Middle frontal gyrus (tissue), 1 donor: ENCODE measurements around the gene AP2B1.

Experiments
- DNase-seq: peaks from one replicate; pipeline ENCODE4 v3.0.0-alpha.2; 2015; ENCODE audit warnings: low spot score; ENCODE audit errors: extremely low spot score

Gene AP2B1

DNA sequence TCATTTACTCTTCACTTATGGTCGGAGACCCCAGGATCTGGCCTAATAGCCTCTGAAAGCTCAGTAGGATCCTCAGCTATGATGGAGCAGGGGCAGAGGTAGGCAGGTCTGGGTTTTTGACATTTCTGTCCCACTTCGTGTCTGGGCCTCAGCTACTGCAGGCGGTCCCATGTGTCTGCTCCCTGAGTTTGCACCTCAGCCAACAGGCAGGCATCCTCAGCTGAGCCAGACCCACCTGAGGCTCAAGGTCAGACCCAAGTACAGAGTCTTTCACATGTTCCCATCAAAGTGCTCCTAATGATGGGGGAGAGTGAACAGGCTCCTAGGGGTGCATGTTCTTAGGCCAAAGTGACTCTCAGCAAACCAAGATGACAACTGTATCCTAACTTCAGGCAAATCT is 141.4 kb downstream of the AP2B1 start:
- no peak for DNase-seq

DNA sequence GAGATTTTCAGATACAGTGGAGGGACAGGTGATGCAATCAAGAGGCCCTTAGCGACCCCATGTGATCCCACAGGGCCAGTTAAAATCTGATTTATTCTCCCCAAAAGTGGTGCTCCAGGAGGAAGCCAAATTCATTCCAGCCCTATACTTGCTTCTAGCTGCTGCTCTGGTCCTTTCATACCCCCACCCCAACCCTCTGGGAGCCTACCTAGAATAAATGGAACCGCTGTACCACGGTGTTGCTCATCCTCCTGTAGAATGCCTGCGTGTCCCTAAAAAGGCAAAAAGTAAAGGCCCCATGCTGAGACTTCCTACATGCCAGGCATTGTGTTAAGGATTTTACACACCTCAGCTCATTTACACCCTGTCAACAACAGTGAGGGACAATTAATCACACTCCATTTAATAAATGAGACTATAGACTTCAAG is 142.3 kb downstream of the AP2B1 start:
- DNase-seq, result no peak

DNA sequence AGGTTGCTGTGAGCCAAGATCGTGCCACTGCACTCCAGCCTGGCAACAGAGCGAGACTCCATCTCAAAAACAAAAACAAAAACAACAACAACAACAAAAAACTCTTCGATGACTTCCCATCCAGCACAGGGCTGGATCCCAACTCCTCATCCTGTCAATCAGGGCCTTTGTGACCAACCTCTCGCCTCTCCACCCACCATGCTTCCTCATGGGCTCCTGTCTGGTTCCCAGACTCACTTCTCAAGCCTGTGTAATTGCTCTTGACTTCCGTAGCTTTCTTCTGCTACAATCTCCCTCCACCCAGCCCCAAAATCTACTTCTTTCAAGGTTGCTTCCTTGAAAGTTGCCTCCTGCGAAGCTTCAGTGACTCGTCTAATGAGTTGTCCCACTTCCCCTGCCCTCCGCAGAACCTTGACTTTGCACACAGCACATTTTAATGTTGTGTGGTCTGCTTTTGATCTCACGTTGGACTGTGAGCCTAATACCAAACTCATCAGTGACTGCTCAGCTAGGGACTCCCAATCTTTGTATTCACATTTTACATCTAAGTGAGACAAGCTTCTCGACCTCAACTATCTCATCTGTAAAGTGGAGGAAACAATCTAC is 143.4 kb downstream of the AP2B1 start:
- no peak for DNase-seq

DNA sequence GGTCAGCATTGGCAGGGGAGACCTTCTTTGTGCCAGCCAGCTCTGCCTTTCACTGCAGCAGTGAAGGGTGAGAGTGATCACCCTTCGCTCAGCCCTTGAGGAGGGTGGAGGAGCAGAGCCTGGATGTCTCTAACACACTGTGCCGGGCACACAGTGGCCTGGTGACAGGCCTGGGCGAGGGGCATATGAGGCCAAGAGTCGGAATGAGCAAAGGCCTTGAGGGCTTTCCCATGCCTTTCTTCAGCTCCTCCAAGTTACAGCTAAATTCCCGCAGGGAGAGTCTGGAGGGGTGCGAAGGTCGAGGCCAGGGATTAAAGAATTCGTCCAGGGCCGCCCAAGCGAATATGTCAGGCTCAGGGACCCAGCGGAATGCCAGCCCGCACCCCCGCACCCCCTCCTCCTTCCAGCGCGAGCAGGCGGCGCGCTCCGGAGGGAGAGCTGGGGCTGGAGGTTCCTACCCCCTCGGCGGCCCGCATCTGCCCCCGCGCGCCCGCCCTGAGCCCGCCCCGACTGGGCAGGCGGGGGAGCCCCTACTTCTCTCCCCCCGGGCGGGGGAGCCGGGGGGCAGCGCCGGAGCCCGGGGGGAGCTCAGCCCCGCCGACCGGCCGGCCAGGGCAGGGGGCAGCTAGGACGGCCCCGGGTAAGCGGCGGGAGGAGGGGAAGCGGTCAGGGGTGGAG is 144.3 kb downstream of the AP2B1 start, which contains the start of gene RASL10B:
Gene RASL10B (plus strand): TSS at position 401 of the 678 bp plus-strand sequence. CDS start 3,546 bp downstream, outside the sequence.
- no peak for DNase-seq

DNA sequence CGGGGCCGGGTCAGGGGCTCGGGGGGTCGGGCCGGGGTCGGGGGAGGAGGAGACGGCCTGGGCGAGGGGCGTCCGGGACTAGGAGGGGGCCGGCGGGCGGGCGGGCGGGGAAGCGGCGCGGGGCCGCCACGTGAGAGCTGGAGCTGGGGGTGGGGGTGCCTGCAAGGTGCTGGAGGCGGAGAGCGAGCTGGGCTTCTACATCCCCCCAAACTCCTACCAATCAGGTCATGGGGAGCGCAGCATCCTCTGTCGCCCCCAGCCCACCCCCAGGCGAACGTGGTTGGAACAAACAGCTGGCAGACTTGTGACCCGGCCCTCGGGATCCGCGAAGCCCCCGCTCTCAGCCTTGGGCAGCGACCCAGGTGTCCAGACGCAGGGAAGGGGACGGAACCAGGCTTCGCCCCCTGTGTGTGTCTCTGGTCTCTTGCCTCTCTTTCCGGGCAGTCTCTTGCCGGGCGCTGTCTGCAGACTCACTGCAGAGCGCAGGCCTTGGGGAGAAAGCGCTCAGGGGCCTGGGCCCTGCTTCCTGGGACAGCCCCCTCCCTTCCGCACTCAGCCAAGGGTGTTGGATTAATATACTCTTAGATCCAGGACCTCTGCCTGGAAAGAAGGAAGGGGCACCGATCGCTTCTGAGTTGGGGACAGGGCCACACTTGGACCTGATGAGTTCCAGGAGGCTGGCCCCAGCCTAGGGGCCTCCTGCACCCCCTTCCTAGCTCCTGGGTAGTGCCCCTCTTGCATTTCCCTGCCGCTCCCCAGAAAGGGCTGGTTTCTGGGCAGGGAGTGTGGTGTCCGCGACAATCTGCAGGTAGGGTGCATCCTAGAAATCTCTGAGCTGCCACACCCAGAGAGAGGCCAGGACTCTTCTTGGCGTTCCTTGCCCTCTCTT is 145.0 kb downstream of the AP2B1 start:
- no peak for DNase-seq

DNA sequence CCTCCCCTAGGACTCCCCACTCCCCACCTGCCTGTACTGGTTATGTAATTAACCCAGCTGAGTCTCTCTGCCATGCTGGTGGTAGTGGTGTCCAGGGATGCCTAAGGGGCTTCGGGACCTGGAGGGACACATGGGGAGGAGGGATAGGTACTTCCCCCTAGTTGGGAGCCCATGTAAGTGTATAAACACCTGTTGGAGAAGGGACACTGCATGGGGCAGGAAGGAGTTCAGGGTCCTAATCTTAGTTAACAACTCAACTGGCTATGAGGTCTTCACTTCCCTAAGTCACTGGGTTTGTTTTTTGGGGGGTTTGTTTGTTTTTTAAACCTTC is 145.6 kb downstream of the AP2B1 start:
- no peak for DNase-seq

DNA sequence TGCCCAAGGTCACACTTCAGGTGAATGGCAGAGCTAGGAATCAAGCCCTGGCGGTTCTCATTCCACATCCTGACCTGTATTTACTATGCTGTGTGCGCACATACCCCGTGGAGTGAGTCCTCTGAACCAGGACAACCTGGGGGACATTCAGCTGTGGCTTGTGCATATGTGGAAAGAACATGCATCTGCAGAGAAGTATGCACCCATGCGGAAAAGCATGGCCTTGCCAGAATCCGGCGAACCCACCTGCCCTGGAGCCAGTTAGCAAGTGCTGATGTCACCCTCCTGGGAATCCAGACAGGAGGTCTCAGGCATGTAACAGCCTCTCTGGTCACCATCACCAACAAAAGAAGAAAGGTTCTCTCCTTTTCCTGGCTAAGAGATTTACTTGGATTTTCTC is 146.2 kb downstream of the AP2B1 start:
- no peak for DNase-seq

DNA sequence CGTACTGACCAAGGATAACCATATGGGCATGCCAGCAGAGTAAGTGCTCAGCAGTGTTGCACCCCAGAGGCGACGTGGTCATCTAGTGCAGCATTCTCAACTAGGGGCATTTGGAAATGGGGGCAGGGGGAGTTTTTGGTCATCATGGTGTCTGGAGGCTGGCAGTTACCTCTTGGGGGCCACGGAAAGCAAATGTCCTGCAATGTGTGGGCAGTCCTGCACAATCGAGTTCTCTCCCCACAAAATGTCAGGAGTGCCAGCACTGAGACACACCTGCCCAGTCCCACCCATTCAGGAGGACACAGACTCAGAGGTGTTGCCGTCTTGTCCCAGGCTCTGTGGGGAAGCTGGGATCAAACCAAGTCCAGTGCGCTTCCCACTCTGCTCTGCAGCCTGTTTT is 147.3 kb downstream of the AP2B1 start:
- no peak for DNase-seq

DNA sequence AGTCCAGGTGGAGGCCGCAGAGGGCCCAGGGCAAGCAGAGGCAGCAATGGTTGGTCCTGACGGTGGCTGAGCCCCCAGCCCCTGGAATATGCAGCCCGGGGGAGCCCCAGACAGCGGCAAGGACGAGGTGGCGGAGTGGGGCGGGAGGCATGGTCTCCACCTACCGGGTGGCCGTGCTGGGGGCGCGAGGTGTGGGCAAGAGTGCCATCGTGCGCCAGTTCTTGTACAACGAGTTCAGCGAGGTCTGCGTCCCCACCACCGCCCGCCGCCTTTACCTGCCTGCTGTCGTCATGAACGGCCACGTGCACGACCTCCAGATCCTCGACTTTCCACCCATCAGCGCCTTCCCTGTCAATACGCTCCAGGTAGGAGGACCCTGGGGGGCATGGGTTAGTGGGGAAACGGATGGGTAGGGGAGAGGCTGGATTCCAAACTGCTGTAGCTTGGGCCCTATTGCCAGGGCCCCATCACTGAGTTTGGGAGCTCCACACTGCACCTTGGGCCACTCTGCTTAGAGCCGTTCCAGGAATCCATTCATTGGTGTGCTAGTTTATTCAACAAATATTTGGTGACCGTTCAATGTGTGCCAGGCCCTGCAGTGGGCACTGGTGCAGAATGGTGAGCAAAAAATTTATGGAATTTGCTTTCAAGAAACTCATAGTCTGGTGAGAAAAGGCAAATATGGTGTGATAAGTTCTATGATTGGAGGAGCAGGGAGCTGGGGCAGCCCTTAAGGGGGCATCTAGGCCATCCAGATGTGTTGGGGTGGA is 148.1 kb downstream of the AP2B1 start:
- no peak for DNase-seq

DNA sequence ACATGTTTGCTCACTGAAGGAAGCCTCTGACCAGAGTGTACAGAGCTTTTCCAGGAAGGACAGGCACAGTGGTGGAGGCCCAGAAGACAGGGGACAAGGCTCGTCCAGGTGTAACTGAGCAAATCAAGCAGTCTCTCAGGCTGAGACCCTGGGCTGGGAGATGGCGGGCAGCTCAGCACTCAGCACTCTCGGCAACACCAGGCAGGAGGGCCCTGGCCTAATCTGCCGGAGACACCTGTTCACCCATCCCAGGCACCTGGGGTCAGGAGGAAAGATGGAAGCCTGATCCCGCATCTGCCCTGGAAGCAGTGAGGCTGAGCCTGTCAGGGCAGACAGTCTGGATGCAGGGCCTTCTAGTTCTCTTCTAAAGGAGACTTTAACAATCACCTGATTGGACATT is 149.1 kb downstream of the AP2B1 start:
- no peak for DNase-seq

DNA sequence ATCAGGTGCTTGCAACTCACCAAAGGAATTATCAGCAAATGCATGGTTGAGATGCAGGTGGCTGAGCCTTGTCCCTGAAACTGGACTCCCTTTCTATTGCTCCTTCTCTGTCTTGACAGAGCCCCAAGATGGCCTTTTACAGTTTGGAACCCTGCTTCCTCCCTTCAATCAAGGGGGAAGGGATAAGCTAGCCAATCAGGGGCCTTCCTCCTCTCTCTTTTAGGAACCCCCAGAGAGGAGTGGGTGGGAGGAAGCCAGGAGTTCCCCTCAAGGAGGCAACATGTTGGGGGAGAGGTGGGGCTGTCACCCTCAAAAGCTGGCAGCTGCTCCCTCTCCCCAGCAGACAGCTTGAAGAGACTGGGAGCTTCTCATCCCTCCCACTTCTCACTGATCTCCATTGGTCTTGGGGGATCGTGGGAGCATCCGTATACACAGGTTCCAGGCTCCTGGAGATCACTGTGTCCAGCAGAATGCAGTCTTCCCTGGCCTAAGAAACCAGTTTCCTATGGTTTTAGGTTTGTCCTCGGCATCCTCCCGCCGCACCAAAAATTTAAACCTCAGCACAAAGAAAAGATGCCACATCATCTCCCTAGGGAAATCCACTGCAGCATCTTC is 151.5 kb downstream of the AP2B1 start:
- no peak for DNase-seq

DNA sequence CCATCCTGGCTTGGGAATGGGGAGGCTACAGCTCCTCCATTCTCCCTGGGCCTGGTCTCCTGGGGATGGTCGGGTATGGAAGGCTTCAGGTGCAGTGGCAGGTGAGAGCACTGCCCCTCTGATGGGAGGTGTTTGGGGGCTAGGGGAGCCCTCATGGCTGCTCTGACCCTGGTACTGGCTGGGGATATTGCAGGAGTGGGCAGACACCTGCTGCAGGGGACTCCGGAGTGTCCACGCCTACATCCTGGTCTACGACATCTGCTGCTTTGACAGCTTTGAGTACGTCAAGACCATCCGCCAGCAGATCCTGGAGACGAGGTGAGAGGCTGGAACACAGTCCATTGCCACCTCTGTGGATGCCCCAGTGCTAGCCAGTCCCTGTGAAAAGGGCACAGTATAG is 153.1 kb downstream of the AP2B1 start:
- DNase-seq, result no peak

DNA sequence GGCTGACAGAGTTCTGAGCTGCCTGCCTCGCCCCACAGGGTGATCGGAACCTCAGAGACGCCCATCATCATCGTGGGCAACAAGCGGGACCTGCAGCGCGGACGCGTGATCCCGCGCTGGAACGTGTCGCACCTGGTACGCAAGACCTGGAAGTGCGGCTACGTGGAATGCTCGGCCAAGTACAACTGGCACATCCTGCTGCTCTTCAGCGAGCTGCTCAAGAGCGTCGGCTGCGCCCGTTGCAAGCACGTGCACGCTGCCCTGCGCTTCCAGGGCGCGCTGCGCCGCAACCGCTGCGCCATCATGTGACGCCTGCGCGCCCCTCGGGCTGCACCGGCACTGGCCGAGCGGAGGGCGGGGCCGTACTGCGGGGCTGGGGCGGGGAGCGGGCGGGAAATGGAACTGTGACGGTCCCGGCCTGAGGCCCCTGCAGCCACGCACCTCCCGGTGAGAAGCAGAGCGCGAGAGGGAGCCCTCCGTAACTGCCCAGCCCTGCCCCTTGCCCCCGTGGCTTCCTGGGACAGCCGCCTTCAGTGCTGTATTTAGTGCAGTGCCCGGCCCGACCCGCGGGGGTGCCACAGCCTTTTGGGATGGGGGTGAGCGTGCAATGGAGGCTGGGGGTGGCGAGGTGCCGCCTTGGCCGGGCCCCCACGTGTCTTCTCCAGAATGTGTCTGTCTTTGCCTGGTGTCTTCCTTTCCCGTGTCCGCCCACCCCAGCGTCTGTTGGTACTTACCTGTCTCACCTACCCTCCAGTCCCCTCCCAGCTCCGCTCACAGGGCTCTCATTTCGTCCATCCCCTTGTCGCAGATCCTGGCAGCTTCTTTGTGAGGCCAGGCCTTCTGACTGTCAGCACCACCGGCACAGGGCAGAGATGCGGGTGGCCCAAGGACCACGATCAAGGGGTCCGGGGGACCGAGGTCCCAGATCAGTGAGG is 154.1 kb downstream of the AP2B1 start:
- DNase-seq, result no peak

DNA sequence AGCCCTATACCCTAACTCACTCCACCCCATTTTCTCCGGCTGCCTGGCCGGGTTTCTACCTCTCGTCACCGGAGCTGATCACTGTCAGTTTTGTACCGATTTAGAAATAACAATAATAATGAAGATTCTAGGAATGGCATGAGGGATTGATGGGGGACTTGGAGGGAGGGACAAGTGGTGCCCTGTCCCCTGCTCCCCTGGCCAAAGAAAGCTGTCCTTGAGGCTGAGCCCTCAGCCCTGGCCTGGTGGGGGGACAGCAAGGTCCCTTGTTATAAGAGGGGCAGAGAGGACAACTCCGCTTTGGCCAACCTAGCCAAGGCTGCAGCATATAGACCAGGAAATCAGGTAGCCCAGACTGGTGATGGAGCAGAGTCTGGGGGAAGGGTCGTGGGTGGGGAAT is 155.4 kb downstream of the AP2B1 start:
- no peak for DNase-seq

DNA sequence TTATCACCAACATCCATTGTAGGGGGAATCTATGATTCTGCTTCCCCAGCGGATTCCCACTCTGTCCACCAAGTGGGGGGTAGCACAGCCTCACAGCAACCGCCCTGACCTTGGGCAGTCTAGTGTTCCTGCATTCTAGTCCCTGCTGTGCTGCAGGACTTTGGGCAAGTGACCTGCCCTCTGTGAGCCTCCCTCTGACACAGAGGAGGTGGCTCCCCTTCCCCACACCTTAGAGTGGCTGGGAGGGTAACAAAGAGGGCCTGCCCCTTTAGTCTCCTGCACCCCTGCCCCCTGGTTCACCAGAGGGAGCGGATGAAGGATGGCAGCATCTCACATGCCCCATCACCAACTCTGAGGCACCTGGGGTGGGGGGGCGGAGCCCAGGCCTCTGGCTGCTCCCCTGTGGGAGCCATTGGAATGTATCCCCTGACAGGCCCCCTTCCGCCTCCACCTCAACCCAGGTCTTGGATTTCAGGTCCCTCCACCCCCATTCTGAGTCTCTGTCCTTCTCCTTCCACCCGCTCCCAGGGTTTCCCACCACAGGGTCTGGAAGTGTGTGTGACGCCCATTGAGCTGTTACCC is 155.9 kb downstream of the AP2B1 start:
- no peak for DNase-seq

DNA sequence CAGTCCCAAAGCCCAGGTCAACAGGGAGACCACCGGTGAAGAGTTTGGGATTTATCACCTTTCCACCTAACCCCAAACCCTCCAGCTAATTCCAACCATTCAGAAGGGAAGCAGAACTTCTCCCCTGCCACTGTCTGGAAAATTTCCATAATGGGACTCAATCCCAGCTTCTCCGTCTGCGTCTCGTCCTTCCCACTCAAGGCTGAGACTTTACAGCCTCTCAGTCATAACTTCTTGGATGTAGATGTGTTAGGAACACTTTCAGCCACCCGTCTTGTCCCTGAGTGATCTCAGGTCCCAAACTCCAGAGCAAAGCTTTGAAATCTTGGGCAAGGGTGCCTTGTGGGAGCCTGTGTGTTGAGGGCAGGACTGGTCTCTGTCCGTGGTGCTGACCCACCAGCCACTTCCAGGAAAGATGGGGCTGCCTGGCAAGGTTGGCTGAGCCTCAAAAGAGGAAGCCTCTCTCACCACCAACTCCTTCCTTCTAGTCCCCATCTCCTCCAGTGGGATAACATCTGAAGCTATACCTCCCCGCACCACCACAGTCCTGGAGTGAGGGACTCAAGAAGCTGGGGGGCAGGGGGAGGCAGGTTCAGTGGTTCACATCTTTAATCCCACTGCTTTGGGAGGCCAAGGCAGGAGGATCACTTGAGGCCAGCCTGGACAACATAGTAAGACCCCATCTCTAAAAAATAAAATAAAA is 156.7 kb downstream of the AP2B1 start:
- no peak for DNase-seq

DNA sequence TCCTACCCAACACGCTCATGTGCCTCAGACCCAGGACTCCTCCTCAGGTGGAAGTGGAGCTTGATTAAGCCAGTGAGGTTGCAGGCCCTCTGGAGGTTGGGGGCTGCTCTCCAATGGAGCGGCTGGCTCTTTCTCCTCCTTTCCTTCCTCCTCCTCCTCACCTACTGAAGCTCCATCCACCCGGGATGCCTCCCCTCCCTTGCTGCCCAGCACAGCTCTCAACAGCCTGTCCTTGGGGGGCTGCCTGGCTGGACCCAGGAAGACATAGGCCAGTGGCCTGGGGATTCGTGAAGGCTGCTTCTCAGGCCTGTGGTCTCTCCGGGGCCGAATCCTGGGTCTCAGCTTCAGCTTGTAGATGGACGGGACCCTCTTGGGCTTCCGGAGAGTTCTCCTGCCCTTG is 157.7 kb downstream of the AP2B1 start:
- DNase-seq, result no peak

DNA sequence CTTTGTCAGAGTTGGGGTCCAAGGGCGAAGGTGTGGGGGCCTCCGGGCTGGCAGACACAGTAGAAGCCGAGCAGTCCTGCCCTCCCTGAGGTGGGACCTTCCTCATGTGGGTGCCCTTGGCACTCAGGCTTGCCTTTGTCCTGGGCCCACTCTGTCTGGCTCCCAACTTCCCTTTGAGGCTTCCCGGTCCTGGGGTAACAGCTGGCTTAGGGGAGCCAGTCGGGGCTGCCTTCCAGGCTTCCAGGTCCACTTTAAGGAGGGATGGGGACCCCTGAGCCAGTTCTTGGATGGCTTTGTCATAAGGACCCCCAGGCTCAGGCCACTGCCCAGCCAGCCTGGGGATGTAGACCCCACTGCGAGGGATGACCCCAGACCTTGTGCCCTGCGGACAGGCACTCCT is 158.1 kb downstream of the AP2B1 start:
- no peak for DNase-seq

DNA sequence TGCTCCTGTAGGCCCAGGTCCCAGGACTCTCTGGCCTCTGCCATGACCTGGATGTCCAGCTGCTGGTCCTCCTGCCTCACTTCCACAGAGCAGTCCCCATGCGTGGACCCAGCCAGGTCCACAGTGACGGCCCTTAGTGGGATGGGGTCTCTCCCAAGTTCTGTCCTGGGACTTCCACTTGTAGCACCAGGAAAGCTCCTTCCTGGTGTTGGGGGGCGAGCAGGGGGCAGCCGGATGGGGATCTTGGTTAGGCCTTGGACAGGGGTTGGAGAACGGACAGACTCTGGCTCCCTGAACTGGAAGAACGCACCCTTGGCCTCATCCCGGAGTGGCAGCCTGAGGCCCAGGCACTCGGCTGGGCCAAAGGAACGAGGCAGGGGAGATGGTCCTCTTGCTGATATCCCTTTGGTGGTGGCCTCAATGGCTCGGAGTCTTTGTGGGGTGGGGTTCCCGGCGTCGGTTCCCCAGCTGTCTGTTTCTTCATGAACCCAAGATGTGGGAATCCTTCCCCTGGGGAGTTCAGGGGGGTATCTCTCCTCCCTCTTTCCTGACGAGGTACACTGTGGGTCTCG is 158.7 kb downstream of the AP2B1 start:
- DNase-seq, result no peak
